Frontal cortex (tissue), 4 donors: ENCODE results near the gene GBP3. TPM values are rescaled to one million over a fixed set of nuclear protein-coding genes. Genes with fewer than 3 reads are reported as not detected.
A peak's percentile ranks its signal among the peaks of the same experiment; 100 is the strongest.
"Not testable (repeated sequence)": the region's sequence is repeated elsewhere in the genome, so short reads cannot be mapped to it uniquely, and the experiment has no call there.

Experiments
- DNase-seq, 2 donors: peaks; one replicate each; pipeline ENCODE4 v3.0.0; 2012; ENCODE audit warnings: low spot score in 2 of 2
- FAIRE-seq: peaks from 2 replicates; lab custom pipeline; 2012; peaks lifted over from hg19 to GRCh38; lab: Jason Lieb, UNC
- total RNA-seq: library from RNA; depleted of rRNA; stranded (reverse); fragments of >200 nt; gene quantifications from one replicate; pipeline ENCODE4 v1.2.3, GENCODE V29; 2014
- donor health status: control.
- donor health status: control.
- donor health status: control.

The GBP3 gene, protein sequence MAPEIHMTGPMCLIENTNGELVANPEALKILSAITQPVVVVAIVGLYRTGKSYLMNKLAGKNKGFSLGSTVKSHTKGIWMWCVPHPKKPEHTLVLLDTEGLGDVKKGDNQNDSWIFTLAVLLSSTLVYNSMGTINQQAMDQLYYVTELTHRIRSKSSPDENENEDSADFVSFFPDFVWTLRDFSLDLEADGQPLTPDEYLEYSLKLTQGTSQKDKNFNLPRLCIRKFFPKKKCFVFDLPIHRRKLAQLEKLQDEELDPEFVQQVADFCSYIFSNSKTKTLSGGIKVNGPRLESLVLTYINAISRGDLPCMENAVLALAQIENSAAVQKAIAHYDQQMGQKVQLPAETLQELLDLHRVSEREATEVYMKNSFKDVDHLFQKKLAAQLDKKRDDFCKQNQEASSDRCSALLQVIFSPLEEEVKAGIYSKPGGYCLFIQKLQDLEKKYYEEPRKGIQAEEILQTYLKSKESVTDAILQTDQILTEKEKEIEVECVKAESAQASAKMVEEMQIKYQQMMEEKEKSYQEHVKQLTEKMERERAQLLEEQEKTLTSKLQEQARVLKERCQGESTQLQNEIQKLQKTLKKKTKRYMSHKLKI
- 0.82 TPM for total RNA-seq

DNA sequence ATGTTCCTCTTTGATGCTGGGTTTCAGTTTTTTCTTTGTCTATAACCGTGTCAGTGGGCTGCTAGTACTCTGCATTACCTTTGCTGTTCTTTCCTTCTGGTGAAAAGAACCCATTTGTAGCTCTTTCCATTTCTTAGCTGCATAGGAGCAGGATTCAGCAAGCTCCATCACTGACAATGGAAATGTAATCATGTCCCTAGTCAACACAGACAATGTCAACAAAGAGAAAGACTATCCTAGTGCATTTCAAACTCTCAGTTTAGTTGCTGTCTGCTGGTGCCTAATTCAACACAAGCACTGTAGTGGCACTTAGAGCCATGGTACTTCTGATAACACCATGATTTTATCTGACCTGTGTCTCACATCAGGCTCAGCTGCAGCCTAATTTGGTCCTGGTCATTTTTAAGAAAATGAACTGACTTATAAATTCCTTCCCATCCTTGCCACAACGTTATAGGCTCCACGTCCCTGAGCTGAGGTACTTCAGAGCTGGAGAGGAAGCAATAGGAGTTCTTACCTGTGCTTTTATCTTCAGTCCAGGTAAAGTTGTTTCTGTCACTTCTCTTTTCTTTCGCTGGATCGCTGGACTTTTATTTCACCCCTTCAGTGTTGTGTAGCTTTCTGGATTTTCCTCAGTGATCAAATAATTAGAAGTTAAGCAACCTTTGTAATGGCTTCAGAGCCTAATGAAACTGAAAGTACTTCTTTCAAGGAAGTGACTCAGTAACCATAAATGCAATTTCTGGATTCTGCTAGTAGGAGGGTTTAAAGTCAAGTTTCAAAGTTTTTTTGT, at the start of gene GBP3:
Gene GBP3 (minus strand): TSS at position 700 of the 793 bp plus-strand sequence. CDS start 2,145 bp downstream, outside the sequence.
- FAIRE-seq (peak; percentile 3), DNase-seq (peak in 1 of 2 donors; percentile 25)

DNA sequence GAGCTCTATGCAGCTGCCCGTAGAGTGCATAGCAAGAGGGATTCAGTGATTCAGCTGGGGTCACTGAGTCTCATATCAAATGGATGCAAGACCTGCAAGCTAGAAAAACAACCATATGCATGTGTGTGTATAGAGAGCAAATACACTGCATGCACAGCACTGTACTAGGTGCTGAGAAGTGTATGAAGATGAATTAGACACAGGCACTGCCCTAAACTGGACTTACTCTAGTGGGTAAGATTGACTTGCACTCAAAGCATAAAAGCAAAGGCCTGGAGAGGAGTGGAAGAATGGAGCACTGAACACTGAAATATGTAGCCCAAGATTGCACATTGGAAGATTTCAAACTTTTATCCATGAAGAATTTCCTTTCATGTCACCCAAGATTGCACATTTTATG, 47.8 kb upstream of the GBP3 start:
- DNase-seq (no peak), FAIRE-seq (no peak)

DNA sequence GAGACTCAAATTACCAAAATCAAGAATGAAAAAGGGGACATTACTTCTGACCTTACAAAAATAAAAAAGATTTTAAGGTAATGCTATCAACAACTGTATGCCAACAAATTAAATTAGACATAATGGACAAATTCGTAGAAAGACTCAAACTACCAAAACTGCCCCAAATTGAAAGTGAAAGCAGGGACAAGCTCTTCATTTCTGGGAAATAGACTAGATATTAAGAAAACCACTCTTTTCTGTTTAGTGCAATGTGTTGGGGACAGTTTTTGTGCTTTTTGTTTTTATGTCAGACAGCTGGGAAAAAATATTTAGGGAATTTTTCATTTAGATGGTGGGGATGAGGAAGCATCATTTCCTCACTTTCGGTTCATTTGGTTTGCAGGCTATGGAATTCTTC, 47.3 kb upstream of the GBP3 start:
- DNase-seq (no peak), FAIRE-seq (no peak)

DNA sequence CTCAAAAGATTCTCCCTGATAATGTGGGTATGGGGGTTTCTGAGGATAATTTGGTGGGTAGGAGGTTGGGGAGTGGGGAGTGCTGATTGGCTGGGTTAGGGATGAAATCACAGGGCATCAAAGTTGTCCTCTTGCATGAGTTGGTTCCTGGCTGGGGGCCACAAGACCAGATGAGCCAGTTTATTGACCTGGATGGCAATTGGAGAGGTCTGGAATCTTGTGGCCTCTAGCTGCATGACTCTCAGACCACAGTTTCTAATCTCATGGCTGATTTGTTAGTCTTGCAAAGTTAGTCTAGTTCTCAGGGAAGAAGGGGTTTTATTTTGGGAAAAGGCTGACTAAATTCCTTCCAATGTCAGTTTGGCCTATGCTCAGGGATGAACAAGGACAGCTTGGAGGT, 45.6 kb upstream of the GBP3 start:
- no peak for DNase-seq
- no peak for FAIRE-seq

DNA sequence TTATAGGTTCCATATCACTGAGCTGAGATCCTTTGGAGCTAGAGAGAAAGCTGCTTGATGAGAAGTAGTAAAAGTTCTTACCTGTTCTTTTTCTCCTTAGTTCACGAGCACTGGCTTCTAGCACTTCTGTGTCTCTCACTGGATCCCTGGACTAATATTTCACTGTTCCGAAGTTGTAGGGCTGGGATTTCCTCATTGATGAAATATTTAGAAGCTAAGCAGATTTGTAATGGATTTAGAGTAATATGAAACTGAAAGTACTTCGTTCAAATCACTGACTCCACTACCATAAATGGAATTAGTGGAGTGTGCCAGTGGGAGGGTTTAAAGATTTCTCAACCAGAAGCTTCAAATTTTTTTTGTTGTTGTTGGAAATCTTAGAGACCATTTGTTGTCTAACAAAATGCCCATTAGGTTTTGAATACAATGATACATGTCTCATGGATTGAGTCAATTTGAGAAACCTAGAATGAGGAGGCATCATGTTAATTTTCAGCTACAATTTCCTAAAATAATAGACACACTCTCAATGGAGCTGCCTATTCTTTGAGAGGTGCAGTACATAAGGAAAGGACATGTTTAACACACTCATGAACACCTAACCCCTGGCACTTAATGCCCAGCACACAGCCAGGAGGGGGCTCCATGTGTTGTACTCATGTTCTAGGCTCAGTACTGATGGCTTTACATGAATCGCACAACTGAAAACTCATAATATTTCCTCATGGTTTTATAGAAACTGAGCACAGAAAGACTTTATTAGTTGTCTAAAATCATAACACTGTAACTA, 42.6 kb upstream of the GBP3 start, which contains the start of gene GBP1:
Gene GBP1 (minus strand): TSS at position 130 of the 790 bp plus-strand sequence. CDS start 1,974 bp downstream, outside the sequence.
- FAIRE-seq = peak; percentile 57
- DNase-seq = no peak

DNA sequence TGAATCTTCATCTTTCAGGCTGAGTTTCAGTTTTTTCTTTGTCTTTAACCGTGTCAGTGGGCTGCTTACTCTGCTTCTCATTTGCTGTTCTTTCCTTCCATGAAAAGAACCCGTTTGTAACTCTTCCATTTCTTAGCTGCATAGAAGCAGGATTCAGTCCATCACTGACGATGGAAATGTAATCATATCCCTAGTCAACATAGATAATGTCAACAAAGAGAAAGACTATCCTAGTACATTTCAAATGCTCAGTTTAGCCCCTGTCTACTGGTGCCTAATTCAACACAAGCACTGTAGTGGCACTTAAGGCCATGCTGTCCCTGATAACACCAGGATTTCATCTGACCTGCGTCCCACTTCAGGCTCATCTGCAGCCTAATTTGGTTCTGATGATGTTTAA, 42.0 kb upstream of the GBP3 start:
- FAIRE-seq (no peak), DNase-seq (no peak)

DNA sequence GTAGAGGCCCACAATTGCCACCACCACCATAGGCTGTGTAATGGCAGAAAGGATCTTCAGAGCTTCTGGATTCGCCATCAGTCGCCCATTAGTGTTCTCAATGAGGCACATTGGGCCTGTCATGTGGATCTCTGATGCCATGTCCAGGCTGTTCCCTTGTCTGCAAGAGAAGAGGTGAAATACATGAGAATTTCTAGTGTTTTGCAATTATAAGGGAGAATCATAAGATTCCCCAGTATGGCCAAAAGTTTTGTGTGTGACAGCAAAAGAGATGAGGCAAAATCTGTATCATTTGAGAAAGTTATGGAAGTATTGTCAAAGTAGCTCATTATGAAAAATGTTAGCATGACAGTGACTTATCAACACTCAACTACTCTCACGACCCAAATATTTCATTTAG, 40.4 kb upstream of the GBP3 start:
- DNase-seq (no peak), FAIRE-seq (no peak)

DNA sequence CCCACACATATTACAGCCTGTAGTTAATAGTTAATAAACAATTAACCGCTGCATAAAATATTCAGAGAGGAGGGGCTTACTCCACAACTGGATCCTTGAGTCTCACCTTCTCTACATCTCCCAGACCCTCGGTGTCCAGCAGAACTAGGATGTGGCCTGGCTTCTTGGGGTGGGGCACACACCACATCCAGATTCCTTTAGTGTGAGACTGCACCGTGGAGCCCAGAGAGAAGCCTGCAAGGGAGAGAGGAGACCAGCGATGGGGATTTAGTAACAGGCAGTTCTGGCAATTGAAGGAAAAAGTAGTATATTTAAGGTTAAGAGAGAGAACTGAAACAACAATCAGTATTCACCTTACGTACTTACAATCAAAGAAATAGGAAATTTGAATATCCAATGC, 37.4 kb upstream of the GBP3 start:
- no peak for FAIRE-seq
- no peak for DNase-seq

DNA sequence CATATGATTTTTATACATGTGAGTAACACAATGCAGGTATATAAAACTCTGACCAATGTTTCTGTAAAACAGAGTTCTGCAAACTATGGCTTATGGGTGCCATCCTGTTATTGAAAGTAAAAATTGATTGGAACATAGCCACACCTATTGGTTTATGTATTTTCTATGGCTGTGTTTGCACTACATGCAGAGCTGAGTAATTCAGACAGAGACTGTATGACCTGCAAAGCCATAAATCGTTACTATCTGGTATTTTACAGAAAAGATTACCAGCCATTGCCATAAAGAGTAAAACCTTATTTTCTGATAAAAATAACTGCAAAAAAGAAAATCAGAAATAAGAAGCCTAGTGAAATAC, 29.3 kb upstream of the GBP3 start:
- DNase-seq = no peak
- no peak for FAIRE-seq

DNA sequence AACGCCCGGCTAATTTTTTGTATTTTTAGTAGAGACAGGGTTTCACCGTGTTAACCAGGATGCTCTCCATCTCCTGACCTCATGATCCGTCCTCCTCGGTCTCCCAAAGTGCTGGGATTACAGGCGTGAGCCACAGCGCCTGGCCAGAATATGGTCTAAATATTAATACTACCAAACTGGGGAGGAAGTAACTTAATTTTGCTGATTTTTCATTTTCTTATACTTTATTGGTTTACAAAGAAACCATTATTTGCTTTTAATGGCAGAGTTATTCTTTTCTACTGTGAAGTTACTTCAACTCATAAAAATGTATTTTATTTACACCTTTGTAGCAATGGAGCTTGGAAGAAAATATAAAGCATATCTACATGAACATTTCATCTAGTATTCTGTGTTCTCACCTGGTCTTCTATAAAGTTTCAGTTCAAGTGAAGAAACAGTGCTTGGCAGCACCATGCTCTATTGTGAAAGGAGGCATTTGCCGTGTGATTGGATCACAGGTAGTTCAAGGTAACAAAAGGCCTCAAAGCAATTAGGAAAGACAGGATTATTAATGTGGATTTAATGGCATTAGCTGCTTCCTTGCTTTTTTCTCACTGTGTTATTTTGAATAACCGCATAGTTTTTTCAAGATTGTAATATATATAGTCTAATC, 28.8 kb upstream of the GBP3 start:
- FAIRE-seq = no peak
- no peak for DNase-seq

DNA sequence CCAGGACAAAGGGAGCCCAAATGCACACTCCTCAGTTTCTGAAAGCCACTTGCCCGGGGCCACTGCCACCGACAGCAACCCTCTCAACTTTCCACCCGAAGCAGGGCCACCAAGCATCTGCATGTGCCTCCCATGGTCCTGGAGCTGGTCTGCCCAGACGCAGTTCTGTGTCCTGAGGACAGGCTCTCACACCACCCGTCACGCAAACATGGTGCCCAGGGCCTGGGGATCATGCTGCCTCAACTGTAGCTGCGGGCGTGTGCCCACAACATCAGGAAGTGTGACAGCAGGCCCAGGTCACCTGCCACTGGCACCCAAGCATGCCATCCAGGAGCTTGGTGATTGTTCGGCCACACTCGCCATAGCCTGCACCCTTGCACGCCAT, 28.0 kb upstream of the GBP3 start:
- no peak for DNase-seq
- no peak for FAIRE-seq

DNA sequence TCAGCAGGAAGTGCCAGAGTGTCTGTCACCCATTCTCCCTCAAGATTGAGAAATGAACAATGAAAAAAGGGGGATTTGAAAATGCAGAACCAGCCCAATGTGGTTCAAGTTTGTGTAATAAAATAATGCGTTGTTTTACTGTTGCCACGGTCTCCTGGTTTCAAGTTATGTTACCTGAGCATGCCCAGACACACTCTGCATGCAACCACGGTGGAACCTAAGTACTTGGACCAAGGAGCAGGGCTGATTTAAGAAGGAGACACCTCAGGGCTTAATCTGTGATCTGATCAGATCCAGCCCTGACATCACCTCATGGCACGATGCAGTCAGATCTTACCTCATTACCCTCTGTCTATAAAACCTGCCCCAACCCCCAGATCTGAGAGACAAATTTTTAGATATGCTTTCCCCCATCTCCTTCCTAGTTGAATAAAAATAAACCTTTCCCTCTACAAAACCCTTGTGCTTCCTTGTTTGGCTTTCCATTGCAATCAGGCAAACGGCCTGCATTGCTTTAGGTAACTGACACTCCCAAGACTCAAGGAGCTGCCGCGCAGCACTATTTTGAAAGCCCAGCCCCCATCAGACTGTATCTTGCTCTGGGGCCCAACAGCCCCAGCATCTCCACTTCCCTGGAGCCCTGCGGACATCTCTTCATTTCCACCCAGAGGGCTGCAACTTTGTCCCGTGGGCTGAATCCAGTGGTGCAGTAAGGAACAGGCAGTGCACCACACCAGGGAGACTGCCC, 27.4 kb upstream of the GBP3 start:
- not testable (repeated sequence) for FAIRE-seq, DNase-seq

DNA sequence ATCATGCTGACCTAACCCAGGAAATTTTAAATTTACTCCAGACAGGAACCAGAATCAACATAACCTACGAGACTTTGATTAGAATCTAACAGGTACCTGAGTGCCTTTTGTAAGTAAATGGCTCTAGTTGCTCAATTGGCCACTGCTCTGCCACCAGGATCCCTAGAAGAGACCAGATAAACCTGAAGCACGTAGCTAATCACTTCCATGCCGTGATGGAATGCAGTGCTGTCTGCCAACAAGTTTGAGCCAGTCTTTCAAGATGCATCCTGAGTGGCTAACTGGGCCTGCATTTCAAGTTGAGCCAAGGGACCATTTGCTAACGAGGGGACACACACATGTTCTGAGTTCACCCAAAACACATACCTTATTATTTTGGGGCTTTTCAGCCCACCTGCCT, 26.5 kb upstream of the GBP3 start:
- not testable (repeated sequence) for FAIRE-seq, DNase-seq

DNA sequence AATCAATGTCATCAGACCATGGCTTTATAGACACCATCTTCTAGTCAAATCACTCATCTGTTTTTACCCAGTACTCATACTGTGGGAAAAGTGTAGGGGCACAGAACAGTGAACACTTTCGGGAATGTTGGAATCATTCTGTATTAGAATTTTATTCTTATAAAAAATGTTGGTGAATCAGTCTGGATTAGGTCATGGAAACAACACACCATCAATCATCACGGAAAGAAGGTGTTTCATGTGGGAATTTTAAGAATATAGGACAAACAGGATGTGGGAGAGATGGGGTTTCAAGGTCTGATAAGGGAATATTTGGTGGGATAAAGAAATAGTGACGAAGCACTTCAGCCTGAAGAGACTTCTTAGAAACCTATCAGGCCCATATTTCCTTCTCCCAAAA, 25.1 kb upstream of the GBP3 start:
- no peak for FAIRE-seq

DNA sequence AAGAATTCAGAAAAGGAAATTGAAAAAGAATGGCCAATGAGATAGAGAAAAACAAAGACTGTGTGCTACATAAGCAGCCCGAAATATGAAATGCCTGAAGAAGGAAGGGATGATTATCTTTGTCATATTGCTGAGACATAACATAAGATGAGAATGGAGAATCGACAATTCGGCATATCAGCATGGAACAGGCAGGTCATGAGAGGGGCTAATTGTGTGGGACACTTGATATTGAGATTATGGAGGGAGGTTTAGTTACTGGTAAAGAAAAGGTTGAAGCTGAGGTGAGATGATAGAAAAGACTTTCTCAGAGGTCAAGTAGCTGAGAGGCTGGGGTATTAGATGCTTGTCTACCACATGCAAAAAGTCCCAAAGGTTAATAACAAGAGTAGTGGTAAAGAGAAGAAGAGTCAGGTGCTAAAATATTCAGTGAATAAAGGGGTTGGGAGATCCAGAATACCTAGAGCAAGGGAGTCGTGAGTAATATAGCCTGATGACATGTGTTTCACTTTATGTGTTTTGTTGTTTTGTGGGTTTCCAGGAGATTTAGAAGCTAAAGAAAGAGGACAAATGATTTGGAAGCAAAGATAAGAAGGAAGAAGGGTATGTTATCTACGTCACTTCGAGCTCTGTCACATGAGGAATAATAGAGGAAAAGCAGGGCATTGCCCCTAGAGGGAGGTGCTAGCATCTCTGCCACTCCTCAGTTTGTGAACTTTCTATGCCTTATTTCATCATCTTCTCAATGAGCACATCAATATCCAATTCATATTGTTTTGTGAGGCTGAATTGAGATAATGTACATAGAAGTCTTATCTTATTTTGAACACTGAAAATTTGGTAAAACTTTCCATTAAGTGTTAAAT, 23.9 kb upstream of the GBP3 start:
- FAIRE-seq, DNase-seq: not testable (repeated sequence)

More for the DNA sequence above, 25.1 kb upstream of the GBP3 start:
- no peak for DNase-seq

DNA sequence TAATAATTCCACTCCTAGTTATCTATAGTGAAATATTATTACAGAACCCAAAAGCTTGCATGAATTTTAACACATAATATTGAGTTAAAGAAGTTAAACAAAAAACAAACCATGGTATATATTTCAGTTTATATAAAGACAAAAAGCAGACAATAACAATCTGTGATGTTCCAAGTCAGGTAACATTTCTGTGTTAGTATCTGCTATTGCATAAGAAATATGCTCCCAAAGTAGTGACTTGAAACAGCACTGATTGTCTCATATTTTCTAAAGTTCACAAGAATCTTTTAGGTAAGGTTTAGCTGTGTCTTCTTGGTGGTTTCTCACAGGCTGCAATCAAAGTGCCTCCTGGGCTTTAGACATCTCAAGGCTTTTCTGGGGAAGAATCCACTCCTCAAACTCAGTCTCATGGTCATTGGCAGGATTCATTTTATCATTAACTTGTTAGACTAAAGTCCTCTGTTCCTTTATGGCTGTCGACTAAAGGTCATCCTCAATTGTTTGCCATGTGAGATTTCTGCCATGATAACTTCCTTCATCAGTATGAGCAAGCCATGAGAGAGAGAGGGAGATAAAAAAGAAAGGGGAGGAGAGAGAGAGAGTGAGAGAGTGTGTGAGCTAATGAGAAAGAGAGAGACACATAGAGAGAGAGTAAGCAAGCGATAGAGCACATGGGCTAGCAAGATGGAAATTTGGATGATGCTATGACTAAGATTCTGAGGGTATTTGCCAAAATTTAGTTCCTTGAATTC, 22.5 kb upstream of the GBP3 start:
- DNase-seq (no peak), FAIRE-seq (no peak)

DNA sequence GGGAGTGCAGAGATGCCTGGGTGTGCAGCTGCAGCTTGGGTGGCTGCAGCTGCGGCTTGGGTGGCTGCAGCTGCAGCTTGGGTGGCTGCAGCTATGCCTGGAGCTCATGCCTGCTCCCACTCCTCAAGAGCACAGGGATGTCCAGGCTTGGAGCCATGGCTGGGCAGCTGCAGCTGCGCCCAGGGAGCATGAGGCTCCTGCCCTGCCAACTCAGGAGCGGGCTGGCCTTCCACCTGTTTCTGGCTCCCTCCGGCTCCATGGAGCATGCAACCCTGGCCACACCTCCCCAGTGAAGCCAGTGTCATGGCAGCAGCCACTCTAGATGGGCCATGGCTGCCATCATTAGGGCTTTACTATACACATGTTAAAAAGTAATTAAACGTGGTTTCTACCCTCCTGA, 21.3 kb upstream of the GBP3 start:
- FAIRE-seq = no peak
- no peak for DNase-seq
